Lung (tissue), 12 donors: Measurements from ENCODE around the gene CMSS1. TPM values are rescaled to one million over a fixed set of nuclear protein-coding genes. Genes with fewer than 3 reads are reported as not detected.

Experiments used
- ATAC-seq: fragments of 200-7000 bp; cut with Tn5 transposase; one replicate; pipeline ENCODE4 v1.9.1; 2020; ENCODE audit warnings: moderate number of reproducible peaks; ENCODE audit not compliant: insufficient read depth, low FRiP score
- DNase-seq, 3 donors: peaks; one replicate each; pipeline ENCODE4 v3.0.0-alpha.2; 2013 to 2017
- H3K27ac ChIP-seq, 2 donors: one replicate each; pipeline ENCODE4 v1.5.1; 2013; ENCODE audit warnings: mild to moderate bottlenecking in 2 of 2, moderate library complexity in 2 of 2, control low read depth in 1 of 2, inconsistent platforms in 1 of 2, low read depth in 1 of 2, low read length in 1 of 2
- H3K27me3 ChIP-seq, 3 donors: one replicate each; pipeline ENCODE4 v1.5.1; 2013; ENCODE audit warnings: low read length in 2 of 3; ENCODE audit not compliant: control insufficient read depth in 3 of 3, insufficient read depth in 3 of 3
- H3K36me3 ChIP-seq, 4 donors: one replicate each; pipeline ENCODE4 v1.5.1; 2013; ENCODE audit warnings: low read length in 4 of 4, mild to moderate bottlenecking in 1 of 4, moderate library complexity in 1 of 4; ENCODE audit not compliant: control insufficient read depth in 4 of 4, insufficient read depth in 4 of 4
- H3K4me1 ChIP-seq, 5 donors: one replicate each; pipeline ENCODE4 v1.5.1; 2013; ENCODE audit warnings: low read length in 5 of 5, mild to moderate bottlenecking in 2 of 5, moderate library complexity in 1 of 5; ENCODE audit not compliant: control insufficient read depth in 5 of 5, insufficient read depth in 5 of 5
- H3K4me3 ChIP-seq: one replicate; pipeline ENCODE4 v1.5.1; 2013; ENCODE audit warnings: mild to moderate bottlenecking, control low read depth, moderate library complexity
- H3K9ac ChIP-seq, 2 donors: one replicate each; pipeline ENCODE4 v1.5.1; 2013; ENCODE audit warnings: low read length in 2 of 2, control low read depth in 1 of 2; ENCODE audit not compliant: insufficient read depth in 1 of 2
- H3K9me3 ChIP-seq, 4 donors: one replicate each; pipeline ENCODE4 v1.5.1; 2013; ENCODE audit warnings: low read length in 3 of 4, mild to moderate bottlenecking in 1 of 4, moderate library complexity in 1 of 4; ENCODE audit not compliant: control insufficient read depth in 4 of 4, insufficient read depth in 3 of 4
- WGBS, 2 donors: extraction: QIAGEN DNeasy Blood & Tissue Kit; methylation state at CpG; one replicate each; pipeline ENCODE4 v1.1.7; 2013; 5-methylcytosine and 5-hydroxymethylcytosine counted together
- polyA plus RNA-seq, 2 donors: library from polyadenylated mRNA; stranded (reverse); fragments of 200-250 nt; gene quantifications; one replicate each; pipeline ENCODE4 v1.2.1, GENCODE V29; 2013
- total RNA-seq, 2 donors: library from RNA; depleted of rRNA in 1 of 2; stranded (reverse); fragments of >200 nt in 1 of 2; gene quantifications; one replicate each; pipeline ENCODE4 v1.2.1, GENCODE V29; 2014 to 2021
- TF ChIP-seq, protein P1 (sequence below): IDR thresholded peaks from 2 replicates; pipeline ENCODE4 v1.5.1; 2012; ENCODE audit warnings: mild to moderate bottlenecking; ENCODE audit errors: control extremely low read depth, extremely low read depth
- donor health status: control.
- donor health status: control.
- donor health status: Bipolar disorder and iron deficiency.
- donor health status: healthy.
- donor health status: DM: yes; HTN: yes; CAD: no.

The CMSS1 gene
- total and polyA plus RNA-seq, 4 donors, result 12.3 to 28.9 (median 22.6) TPM

DNA sequence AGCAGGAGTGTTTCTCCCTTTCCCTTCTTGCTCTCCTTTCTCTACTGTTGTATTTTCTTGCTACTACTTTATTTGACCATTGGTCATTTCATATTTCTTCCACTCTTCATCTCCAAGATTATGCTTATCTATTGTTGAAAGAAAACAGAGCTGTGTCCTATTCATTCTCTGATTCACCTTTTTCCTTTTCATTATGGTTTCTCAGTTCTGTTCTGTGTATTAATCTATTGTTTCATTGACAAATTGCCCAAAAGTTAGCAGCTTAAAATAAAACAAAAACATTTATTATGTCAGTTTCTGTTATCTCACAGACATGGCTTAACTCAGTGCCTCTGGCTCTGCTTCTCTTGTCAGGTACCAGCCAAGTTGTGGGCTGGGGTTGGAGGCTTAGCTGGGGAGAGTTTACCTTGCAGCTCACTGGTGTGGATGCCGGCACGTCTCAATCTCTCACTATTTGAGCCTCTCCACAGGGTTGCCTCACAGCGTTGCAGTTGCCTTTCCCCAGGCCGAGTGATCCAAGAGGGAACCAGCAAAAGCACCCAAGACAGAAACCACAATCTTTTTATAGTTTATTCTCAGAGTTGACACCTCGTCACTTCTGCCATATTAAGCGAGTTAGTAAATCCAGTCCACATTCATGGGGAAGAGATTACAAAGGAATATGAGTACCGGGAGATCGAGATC is 333.5 kb downstream of the CMSS1 start:
- Histone ChIP-seq H3K27ac (peak overlapping the region; percentile 17 to 48), H3K4me3 (no peak overlapping the region), H3K9me3 (peaks cover 0 to 6% (median 0%) of the 10 kb centered on the region in 4 donors), H3K4me1 (peaks cover 0 to 5% (median 0%) of the 10 kb centered on the region in 5 donors), H3K36me3 (peaks cover 0 to 11% (median 2%) of the 10 kb centered on the region in 4 donors), H3K27me3 (no peaks in the 10 kb centered on the region), H3K9ac (no peak overlapping the region)
- ATAC-seq (no peak), DNase-seq (no peak)
- 68 to 89% methylated on average over 8 of the region's 8 CpGs for WGBS, 2 donors
- TF ChIP-seq, protein P1, sequence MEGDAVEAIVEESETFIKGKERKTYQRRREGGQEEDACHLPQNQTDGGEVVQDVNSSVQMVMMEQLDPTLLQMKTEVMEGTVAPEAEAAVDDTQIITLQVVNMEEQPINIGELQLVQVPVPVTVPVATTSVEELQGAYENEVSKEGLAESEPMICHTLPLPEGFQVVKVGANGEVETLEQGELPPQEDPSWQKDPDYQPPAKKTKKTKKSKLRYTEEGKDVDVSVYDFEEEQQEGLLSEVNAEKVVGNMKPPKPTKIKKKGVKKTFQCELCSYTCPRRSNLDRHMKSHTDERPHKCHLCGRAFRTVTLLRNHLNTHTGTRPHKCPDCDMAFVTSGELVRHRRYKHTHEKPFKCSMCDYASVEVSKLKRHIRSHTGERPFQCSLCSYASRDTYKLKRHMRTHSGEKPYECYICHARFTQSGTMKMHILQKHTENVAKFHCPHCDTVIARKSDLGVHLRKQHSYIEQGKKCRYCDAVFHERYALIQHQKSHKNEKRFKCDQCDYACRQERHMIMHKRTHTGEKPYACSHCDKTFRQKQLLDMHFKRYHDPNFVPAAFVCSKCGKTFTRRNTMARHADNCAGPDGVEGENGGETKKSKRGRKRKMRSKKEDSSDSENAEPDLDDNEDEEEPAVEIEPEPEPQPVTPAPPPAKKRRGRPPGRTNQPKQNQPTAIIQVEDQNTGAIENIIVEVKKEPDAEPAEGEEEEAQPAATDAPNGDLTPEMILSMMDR, result no peak

DNA sequence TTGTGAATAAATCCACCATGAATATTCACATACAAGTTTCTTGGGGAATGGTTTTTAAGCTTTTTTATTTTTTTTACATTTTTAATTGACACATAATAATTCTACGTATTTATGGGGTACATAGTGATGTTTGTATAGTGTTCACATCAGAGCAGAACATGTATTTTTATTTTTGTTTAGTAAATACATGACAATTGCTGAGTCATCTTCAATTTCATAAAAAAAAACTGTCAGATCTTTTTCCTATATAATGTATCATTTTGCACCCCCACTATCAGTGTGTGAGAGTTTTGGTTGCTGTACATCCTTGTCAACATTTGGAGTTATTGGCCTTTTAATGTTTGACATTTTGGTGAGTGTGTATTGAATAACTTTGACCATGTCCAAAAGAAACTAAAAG is 336.5 kb downstream of the CMSS1 start:
- no peak overlapping the region for H3K27ac ChIP-seq
- H3K36me3 ChIP-seq, result peaks cover 0 to 8% (median 2%) of the 10 kb centered on the region in 4 donors
- 98 to 100% methylated on average over 1 of the region's 1 CpG for WGBS, 2 donors
- H3K9ac ChIP-seq, result no peak overlapping the region
- H3K4me1 ChIP-seq, result peaks cover 0 to 7% (median under 1%) of the 10 kb centered on the region in 5 donors
- no peak overlapping the region for H3K4me3 ChIP-seq
- H3K9me3 ChIP-seq, result peaks cover 0 to 6% (median 0%) of the 10 kb centered on the region in 4 donors
- H3K27me3 ChIP-seq, result no peaks in the 10 kb centered on the region
- ATAC-seq, result no peak
- TF ChIP-seq, protein P1, result no peak
- DNase-seq, result no peak

DNA sequence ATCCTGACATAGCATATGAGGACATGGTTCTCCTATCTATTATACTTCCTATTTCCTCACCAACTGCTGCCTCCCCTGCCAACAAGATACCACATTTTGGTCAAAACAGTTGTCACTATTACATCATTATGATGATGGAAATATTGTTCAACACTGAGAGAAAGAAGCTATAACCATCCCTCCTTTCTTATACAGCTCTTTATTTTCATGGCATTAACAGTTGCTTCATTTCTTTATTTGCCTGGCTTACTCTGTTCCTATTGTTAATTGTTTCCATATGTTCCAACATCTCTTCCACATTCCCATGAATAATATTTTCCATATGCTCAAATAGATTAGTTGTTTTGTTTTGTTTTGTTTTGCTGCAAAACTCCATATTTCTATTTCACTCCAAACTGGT is 337.5 kb downstream of the CMSS1 start:
- H3K9ac ChIP-seq, result no peak overlapping the region
- H3K9me3 ChIP-seq, result peaks cover 0 to 6% (median 0%) of the 10 kb centered on the region in 4 donors
- DNase-seq (no peak), ATAC-seq (no peak)
- no peaks in the 10 kb centered on the region for H3K27me3 ChIP-seq
- no peak overlapping the region for H3K4me3 ChIP-seq
- peaks cover 0 to 8% (median 2%) of the 10 kb centered on the region in 4 donors for H3K36me3 ChIP-seq
- peaks cover 0 to 12% (median 10%) of the 10 kb centered on the region in 5 donors for H3K4me1 ChIP-seq
- TF ChIP-seq, protein P1, result no peak
- no peak overlapping the region for H3K27ac ChIP-seq
